DOHH2 (cell line): ENCODE results near the gene ANO9.

Experiments
- H3F3A ChIP-seq: fragments of 200-600 bp; sonication (generic), shearing (Covaris generic); 2 replicates; pipeline ENCODE4 v1.6.0; 2016; ENCODE audit warnings: antibody characterized with exemption, mild to moderate bottlenecking; ENCODE audit not compliant: control insufficient read depth, insufficient read depth
- H3K27ac ChIP-seq: fragments of 200-600 bp; sonication (generic); 2 replicates; pipeline ENCODE4 v1.5.1; 2014; ENCODE audit warnings: low read depth, mild to moderate bottlenecking, low read length, moderate library complexity
- H3K27me3 ChIP-seq: fragments of 200-600 bp; sonication (generic); 2 replicates; pipeline ENCODE4 v1.6.1; 2014; ENCODE audit warnings: mild to moderate bottlenecking, low read length, mixed read lengths; ENCODE audit not compliant: control insufficient read depth
- H3K36me3 ChIP-seq: fragments of 200-600 bp; sonication (generic); 2 replicates; pipeline ENCODE4 v1.6.1; 2014; ENCODE audit warnings: mild to moderate bottlenecking, low read length, moderate library complexity, mixed read lengths; ENCODE audit not compliant: control insufficient read depth
- H3K4me1 ChIP-seq: fragments of 200-600 bp; sonication (generic); 2 replicates; pipeline ENCODE4 v1.6.1; 2014; ENCODE audit warnings: mild to moderate bottlenecking, low read length, mixed read lengths; ENCODE audit not compliant: control insufficient read depth
- H3K4me2 ChIP-seq: fragments of 200-600 bp; sonication (generic); 2 replicates; pipeline ENCODE4 v1.6.0; 2014; ENCODE audit warnings: mild to moderate bottlenecking, low read length, moderate library complexity
- H3K4me3 ChIP-seq: fragments of 200-600 bp; sonication (generic); 2 replicates; pipeline ENCODE4 v1.5.1; 2014; ENCODE audit warnings: mild to moderate bottlenecking, low read length, mixed read lengths
- H3K79me2 ChIP-seq: fragments of 200-600 bp; sonication (generic); 2 replicates; pipeline ENCODE4 v1.6.1; 2014; ENCODE audit warnings: mild to moderate bottlenecking, low read length, mixed read lengths; ENCODE audit not compliant: control insufficient read depth
- H3K9me2 ChIP-seq: fragments of 200-600 bp; sonication (generic); replicated peaks from 2 replicates; pipeline ENCODE4 v1.6.1; 2014; ENCODE audit warnings: mild to moderate bottlenecking, low read length, mixed read lengths; ENCODE audit not compliant: control insufficient read depth
- H3K9me3 ChIP-seq: fragments of 200-600 bp; sonication (generic); 2 replicates; pipeline ENCODE4 v1.6.1; 2014; ENCODE audit warnings: antibody characterized with exemption, low read length, mixed read lengths; ENCODE audit not compliant: control insufficient read depth, insufficient read depth
- H4K20me1 ChIP-seq: fragments of 200-600 bp; sonication (generic); 2 replicates; pipeline ENCODE4 v1.6.0; 2014; ENCODE audit warnings: low read depth, mild to moderate bottlenecking, antibody characterized with exemption, low read length, moderate library complexity; ENCODE audit not compliant: control insufficient read depth, insufficient read depth
- CTCF ChIP-seq: fragments of 200-600 bp; sonication (generic); IDR thresholded peaks from one replicate; pipeline ENCODE4 v1.5.1; 2014; ENCODE audit warnings: antibody characterized with exemption, mild to moderate bottlenecking, low read depth, low read length; ENCODE audit not compliant: poor library complexity, severe bottlenecking
- EZH2phosphoT487 ChIP-seq: fragments of 200-600 bp; sonication (generic); IDR thresholded peaks from 2 replicates; pipeline ENCODE4 v1.6.1; 2017; ENCODE audit warnings: borderline replicate concordance, mild to moderate bottlenecking, antibody characterized with exemption, low read length, moderate library complexity, mixed read lengths

ANO9 gene

GRCh38 chr11:409600-410483 lies 32.0 kb downstream of the ANO9 start:
- no peak for TF ChIP-seq EZH2phosphoT487
- TF ChIP-seq CTCF = no peak
- no peaks in the 10 kb centered on the region for H3K36me3 ChIP-seq
- no peaks in the 10 kb centered on the region for H3F3A ChIP-seq
- no peaks in the 10 kb centered on the region for H3K9me2 ChIP-seq
- H3K4me1 ChIP-seq = peaks cover 18% of the 10 kb centered on the region
- H4K20me1 ChIP-seq = no peaks in the 10 kb centered on the region
- H3K27me3 ChIP-seq = peaks cover 5% of the 10 kb centered on the region; the same call in 1 of the 2 replicates
- no peaks in the 10 kb centered on the region for H3K79me2 ChIP-seq
- no peak overlapping the region for H3K4me3 ChIP-seq
- no peaks in the 10 kb centered on the region for H3K9me3 ChIP-seq
- H3K4me2 ChIP-seq = no peak overlapping the region
- no peak overlapping the region for H3K27ac ChIP-seq

DNA sequence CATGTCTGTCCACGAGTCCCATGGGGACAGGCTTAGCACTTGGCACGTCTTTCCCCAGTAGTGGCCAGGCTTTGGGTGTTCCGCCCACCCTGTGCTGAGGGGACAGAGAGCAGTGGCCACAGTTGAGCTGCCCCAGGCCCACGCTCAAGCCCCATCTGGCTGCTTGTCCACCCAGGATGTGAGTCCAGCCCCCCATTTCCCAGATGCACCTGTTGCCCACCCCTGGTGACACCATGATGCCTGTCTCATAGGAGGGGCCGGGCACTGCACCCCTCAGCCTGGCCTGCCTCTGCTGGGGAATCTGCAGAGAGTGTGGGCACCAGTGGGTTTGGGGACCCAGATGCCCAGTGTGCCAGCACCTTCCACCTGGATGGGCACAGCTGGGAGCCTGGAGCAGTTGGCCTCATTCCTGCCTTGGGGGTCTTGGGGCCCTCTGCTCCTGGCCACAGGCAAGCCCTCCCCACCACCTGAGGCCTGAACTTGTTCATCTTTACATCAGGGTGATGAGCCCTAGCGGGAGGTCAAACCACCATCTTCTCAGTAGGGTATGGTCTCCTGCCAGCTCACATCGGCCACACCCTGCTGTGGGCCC lies 32.7 kb downstream of the ANO9 start:
- H3K9me3 ChIP-seq = no peaks in the 10 kb centered on the region
- H3K27ac ChIP-seq = no peak overlapping the region
- H3K36me3 ChIP-seq = no peaks in the 10 kb centered on the region
- no peak for TF ChIP-seq EZH2phosphoT487
- no peak for TF ChIP-seq CTCF
- peaks cover 12% of the 10 kb centered on the region for H3K4me1 ChIP-seq
- no peak overlapping the region for H3K4me2 ChIP-seq
- H3K4me3 ChIP-seq = no peak overlapping the region
- no peaks in the 10 kb centered on the region for H3F3A ChIP-seq
- H3K9me2 ChIP-seq = no peaks in the 10 kb centered on the region
- no peaks in the 10 kb centered on the region for H4K20me1 ChIP-seq
- H3K79me2 ChIP-seq = no peaks in the 10 kb centered on the region
- no peaks in the 10 kb centered on the region for H3K27me3 ChIP-seq

DNA sequence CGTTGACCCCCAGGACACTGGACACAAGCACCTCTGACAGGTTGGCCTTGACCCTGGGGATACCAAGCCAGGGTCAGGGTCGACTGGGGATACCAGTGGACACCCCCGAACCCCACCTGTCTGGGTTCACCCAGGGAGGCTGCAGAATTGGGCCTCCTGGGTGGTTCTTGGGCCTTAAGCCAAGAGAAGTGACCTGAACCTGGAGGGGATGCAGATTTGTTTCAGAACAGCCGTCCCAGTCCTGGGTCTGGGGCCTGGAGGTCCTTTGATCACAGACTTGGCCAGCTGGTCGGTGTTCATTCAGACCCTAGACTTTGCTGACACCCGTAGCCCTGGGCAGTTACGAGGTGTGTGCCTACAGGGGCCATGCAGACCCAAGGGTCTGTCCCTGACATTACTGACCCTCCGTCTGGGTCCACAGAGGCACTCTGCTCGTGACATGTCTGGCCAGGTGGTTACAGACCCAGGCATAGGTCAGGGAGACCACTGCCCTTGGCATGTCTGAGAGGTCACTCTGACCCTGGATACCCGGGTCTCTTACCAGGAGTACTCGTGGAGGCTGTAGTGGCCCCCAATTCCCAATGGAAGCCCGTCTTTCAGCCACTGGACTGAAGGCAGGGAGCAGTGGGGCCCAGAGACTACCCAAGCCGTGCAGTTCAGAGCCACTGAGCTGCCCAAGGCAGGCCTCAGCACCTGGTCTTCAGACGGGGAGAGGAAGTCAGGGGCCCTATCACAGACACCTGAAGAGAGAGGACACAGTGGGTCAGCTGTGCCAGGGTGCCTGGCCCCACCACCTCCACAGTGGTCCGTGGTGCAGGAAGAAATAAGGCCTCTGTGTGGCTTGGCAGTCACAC lies 33.4 kb downstream of the ANO9 start:
- H4K20me1 ChIP-seq = no peaks in the 10 kb centered on the region
- no peaks in the 10 kb centered on the region for H3K9me2 ChIP-seq
- H3K4me1 ChIP-seq = peaks cover 12% of the 10 kb centered on the region
- no peak overlapping the region for H3K27ac ChIP-seq
- no peak overlapping the region for H3K4me2 ChIP-seq
- H3F3A ChIP-seq = no peaks in the 10 kb centered on the region
- no peak overlapping the region for H3K4me3 ChIP-seq
- H3K27me3 ChIP-seq = no peaks in the 10 kb centered on the region
- H3K79me2 ChIP-seq = no peaks in the 10 kb centered on the region
- H3K9me3 ChIP-seq = peaks cover 3% of the 10 kb centered on the region; the same call in 1 of the 2 replicates
- no peaks in the 10 kb centered on the region for H3K36me3 ChIP-seq
- TF ChIP-seq CTCF (no peak), EZH2phosphoT487 (no peak)
